Measurements from ENCODE around the gene TNIK.

DNA sequence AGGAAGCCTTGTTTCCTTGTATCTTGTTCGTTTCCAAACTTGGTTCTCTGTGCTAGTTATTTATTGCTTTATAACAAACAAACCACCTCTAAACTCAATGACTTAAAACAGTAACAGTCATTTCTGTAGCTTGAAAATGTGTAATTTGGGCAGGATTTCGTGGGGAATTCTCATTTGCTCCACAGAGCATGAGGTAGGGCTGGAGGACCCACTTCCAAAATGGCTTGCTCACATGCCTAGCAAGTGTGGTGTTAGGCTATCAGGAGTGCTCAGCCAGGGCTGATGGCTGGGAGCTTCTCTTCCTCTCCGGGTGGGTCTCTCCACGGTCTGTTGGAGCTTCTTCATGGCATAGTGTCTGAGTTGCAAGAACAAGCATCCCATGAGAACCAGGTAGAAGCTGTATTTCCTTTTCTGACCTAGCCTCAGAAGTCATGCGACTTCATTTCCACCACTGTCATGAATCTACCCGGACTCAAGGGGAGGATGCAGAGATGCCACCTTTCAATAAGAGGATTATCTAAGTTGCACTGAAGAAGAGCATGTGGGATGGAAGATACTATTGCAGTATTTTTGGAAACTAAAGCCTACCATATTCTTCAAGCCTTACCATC lies 8.2 kb upstream of the TNIK start:
- TF ChIP-seq, protein P1, sequence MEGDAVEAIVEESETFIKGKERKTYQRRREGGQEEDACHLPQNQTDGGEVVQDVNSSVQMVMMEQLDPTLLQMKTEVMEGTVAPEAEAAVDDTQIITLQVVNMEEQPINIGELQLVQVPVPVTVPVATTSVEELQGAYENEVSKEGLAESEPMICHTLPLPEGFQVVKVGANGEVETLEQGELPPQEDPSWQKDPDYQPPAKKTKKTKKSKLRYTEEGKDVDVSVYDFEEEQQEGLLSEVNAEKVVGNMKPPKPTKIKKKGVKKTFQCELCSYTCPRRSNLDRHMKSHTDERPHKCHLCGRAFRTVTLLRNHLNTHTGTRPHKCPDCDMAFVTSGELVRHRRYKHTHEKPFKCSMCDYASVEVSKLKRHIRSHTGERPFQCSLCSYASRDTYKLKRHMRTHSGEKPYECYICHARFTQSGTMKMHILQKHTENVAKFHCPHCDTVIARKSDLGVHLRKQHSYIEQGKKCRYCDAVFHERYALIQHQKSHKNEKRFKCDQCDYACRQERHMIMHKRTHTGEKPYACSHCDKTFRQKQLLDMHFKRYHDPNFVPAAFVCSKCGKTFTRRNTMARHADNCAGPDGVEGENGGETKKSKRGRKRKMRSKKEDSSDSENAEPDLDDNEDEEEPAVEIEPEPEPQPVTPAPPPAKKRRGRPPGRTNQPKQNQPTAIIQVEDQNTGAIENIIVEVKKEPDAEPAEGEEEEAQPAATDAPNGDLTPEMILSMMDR (IDR thresholded peaks at IDR 0.05): no peak
- TF ChIP-seq EP300 (IDR thresholded peaks at IDR 0.05) (no peak), POLR2AphosphoS5 (IDR thresholded peaks at IDR 0.05) (no peak)

Measured in stomach (tissue), 4 donors.